K562 (cell line): ENCODE results near the gene CDC45. TPM values are rescaled to one million over a fixed set of nuclear protein-coding genes. Genes with fewer than 3 reads are reported as not detected.

Source experiments
- ATAC-seq: fragments of 200-7000 bp; cut with Tn5 transposase; 3 replicates; pipeline ENCODE4 v1.9.1; 2020; ENCODE audit warnings: moderate library complexity
- BruUV-seq: library from RNA; stranded (reverse); fragments of 400-500 nt; replicated peaks from 2 replicates; lab custom pipeline; 2021; lab: Mats Ljungman, UMichigan
- CTCF ChIA-PET: fragments of 300-600 bp; formaldehyde crosslinking; extraction: SDS; loops from one replicate; lab custom pipeline; 2021; ENCODE audit warnings: low intra/inter-chr PET ratio; lab: Yijun Ruan, JAX
- POLR2A ChIA-PET: fragments of 300-600, 350-650 bp; sonication (Branson Sonifier 250); formaldehyde crosslinking; extraction: SDS; loops from one replicate; lab custom pipeline; 2021; ENCODE audit warnings: antibody characterized with exemption, inconsistent platforms; lab: Yijun Ruan, JAX
- DNase-seq, 4 experiments: peaks; one replicate each; pipeline versions ENCODE4 v3.0.0 to v3.0.0-alpha.2; 2011 to 2018; ENCODE audit warnings: low spot score in 3 of 4, mixed read lengths in 3 of 4; ENCODE audit errors: extremely low read depth in 1 of 4
- FAIRE-seq: peaks from 2 replicates; lab custom pipeline; 2011; peaks lifted over from hg19 to GRCh38; lab: Jason Lieb, UNC
- H2AFZ ChIP-seq: 2 replicates; pipeline ENCODE4 v1.6.0; 2011; ENCODE audit warnings: low read depth, low read length, control low read depth, inconsistent platforms
- H3K27ac ChIP-seq: fragments of 200-600 bp; 3 replicates; pipeline ENCODE4 v1.8.0; 2011; ENCODE audit warnings: low read depth, mild to moderate bottlenecking, control low read depth, inconsistent platforms, low read length, moderate library complexity, mixed read lengths; ENCODE audit errors: extremely low read depth
- H3K27me3 ChIP-seq, 2 experiments: fragments of 300-600 bp in 1 of 2; 2 replicates in 1 of 2; 3 replicates in 1 of 2; pipeline versions ENCODE4 v1.6.0 to v1.8.0; 2011; ENCODE audit warnings: inconsistent platforms in 2 of 2, low read length in 2 of 2, mild to moderate bottlenecking in 1 of 2, mixed read lengths in 1 of 2, moderate library complexity in 1 of 2; ENCODE audit not compliant: control insufficient read depth in 2 of 2, insufficient read depth in 2 of 2
- H3K36me3 ChIP-seq: fragments of 300-600 bp; 3 replicates; pipeline ENCODE4 v1.8.0; 2011; ENCODE audit warnings: mild to moderate bottlenecking, low read length, inconsistent platforms; ENCODE audit not compliant: control insufficient read depth, insufficient read depth
- H3K4me1 ChIP-seq, 2 experiments: fragments of 200-600 bp in 1 of 2; replicated peaks in 1 of 2; 2 replicates in 1 of 2; 3 replicates in 1 of 2; pipeline versions ENCODE4 v1.5.1 to v1.8.0; 2011; ENCODE audit warnings: inconsistent platforms in 2 of 2, low read length in 2 of 2, mild to moderate bottlenecking in 1 of 2, mixed read lengths in 1 of 2, moderate library complexity in 1 of 2; ENCODE audit not compliant: control insufficient read depth in 2 of 2, insufficient read depth in 2 of 2
- H3K4me2 ChIP-seq: 2 replicates; pipeline ENCODE4 v1.6.1; 2011; ENCODE audit warnings: low read length, control low read depth, inconsistent platforms, mixed read lengths; ENCODE audit not compliant: insufficient read depth
- H3K4me3 ChIP-seq: fragments of 200-600 bp; sonication (generic), shearing (Covaris generic); 2 replicates; pipeline ENCODE4 v1.5.1; 2016; ENCODE audit warnings: control low read depth, inconsistent platforms
- H3K79me2 ChIP-seq: fragments of 200-600 bp; 3 replicates; pipeline ENCODE4 v1.8.0; 2011; ENCODE audit warnings: low read length, inconsistent platforms; ENCODE audit not compliant: control insufficient read depth, insufficient read depth
- H3K9ac ChIP-seq, 2 experiments: 2 replicates each; pipeline versions ENCODE4 v1.6.0 to v1.6.1; 2011; ENCODE audit warnings: low read depth in 2 of 2, low read length in 2 of 2, control low read depth in 1 of 2, inconsistent platforms in 1 of 2, mild to moderate bottlenecking in 1 of 2, mixed read lengths in 1 of 2; ENCODE audit not compliant: insufficient read depth in 1 of 2
- H3K9me1 ChIP-seq: one replicate; pipeline ENCODE4 v1.6.0; 2011; ENCODE audit warnings: inconsistent platforms, mild to moderate bottlenecking, low read length, moderate library complexity; ENCODE audit not compliant: control insufficient read depth, insufficient read depth
- H3K9me3 ChIP-seq: replicated peaks from 2 replicates; pipeline ENCODE4 v1.5.1; 2011; ENCODE audit warnings: low read depth, low read length, inconsistent platforms; ENCODE audit not compliant: control insufficient read depth, insufficient read depth
- H4K20me1 ChIP-seq: replicated peaks from 2 replicates; pipeline ENCODE4 v1.6.1; 2011; ENCODE audit warnings: low read length, inconsistent platforms, mixed read lengths; ENCODE audit not compliant: control insufficient read depth, insufficient read depth
- LEF1 ChIP-seq: fragments of 450-650 bp; IDR thresholded peaks from 2 replicates; pipeline ENCODE4 v1.6.1; 2016; ENCODE audit warnings: mild to moderate bottlenecking
- SRF ChIP-seq, 2 experiments: fragments of 250-450, 450-650 bp in 1 of 2; sonication (Bioruptor Pico) in 1 of 2; sonication (generic) in 1 of 2; formaldehyde crosslinking; IDR thresholded peaks; 2 replicates each; pipeline versions ENCODE4 v1.5.0 to v1.5.1; 2020 to 2022; ENCODE audit warnings: mild to moderate bottlenecking in 1 of 2, missing genetic modification reagents in 1 of 2
- TEAD4 ChIP-seq, 2 experiments: sonication (generic) in 1 of 2; formaldehyde crosslinking in 1 of 2; IDR thresholded peaks; 2 replicates each; pipeline versions ENCODE4 v1.6.1 to v1.8.0; 2012 to 2022; ENCODE audit warnings: borderline replicate concordance in 1 of 2, inconsistent platforms in 1 of 2, low read length in 1 of 2, mild to moderate bottlenecking in 1 of 2, missing genetic modification reagents in 1 of 2
- ZBTB17 ChIP-seq: fragments of 450-650 bp; formaldehyde crosslinking; IDR thresholded peaks from 2 replicates; pipeline ENCODE4 v1.4.0; 2020; ENCODE audit warnings: mild to moderate bottlenecking
- ZNF140 ChIP-seq: fragments of 250-450 bp; sonication (Bioruptor Pico); IDR thresholded peaks from 2 replicates; pipeline ENCODE4 v1.8.0; 2021; ENCODE audit warnings: moderate library complexity, mild to moderate bottlenecking, inconsistent platforms
- ZNF764 ChIP-seq: fragments of 250-450 bp; sonication (Bioruptor Pico); IDR thresholded peaks from 2 replicates; pipeline ENCODE4 v1.4.0; 2020; ENCODE audit warnings: low read depth, mild to moderate bottlenecking, moderate library complexity
- WGBS: fragments of 100-300 bp; shearing (Covaris generic); methylation state at CpG from one replicate; pipeline ENCODE4 v1.1.6; 2016; ENCODE audit warnings: low coverage, mixed read lengths; ENCODE audit not compliant: insufficient coverage; ENCODE audit errors: missing lambda C conversion rate; 5-methylcytosine and 5-hydroxymethylcytosine counted together
- in situ Hi-C: fragments of 300-500 bp; cut with MboI; formaldehyde crosslinking; loops from 4 replicates; pipeline ENCODE4 v1.15.0; 2018; ENCODE audit warnings: inconsistent platforms, mixed read lengths
- intact Hi-C: fragments of 100-400 bp; cut with micrococcal nuclease; formaldehyde crosslinking; loops from 2 replicates; pipeline ENCODE4 v1.14.2; 2022
- polyA plus RNA-seq, 8 experiments: library from polyadenylated mRNA; depleted of rRNA in 4 of 8; stranded (reverse) in 5 of 8; unstranded in 3 of 8; fragments of >200 nt; fragmentation: Nextera tagmentation in 2 of 8; fragmentation: Illumina TruSeq in 1 of 8; extraction: Ambion mirVana in 2 of 8; extraction: Trizol in 1 of 8; gene quantifications; 2 replicates each; pipeline versions ENCODE4 v1.2.1 to v1.2.3, GENCODE V29; 2011 to 2014; ENCODE audit warnings: inconsistent platforms in 1 of 8, missing spikeins in 1 of 8
- total RNA-seq, 7 experiments: library from RNA; depleted of rRNA in 6 of 7; stranded (reverse); fragments of >200 nt in 6 of 7; fragmentation: Illumina TruSeq in 2 of 7; extraction: Trizol in 2 of 7; gene quantifications; 2 replicates each; pipeline versions ENCODE4 v1.2.1 to v1.2.3, GENCODE V29; 2011 to 2021; ENCODE audit warnings: low replicate concordance in 1 of 7
- TF ChIP-seq, protein P1 (sequence below), 2 experiments: fragments of 450-650 bp; formaldehyde crosslinking in 1 of 2; IDR thresholded peaks; 2 replicates each; pipeline versions ENCODE4 v1.4.0 to v1.6.1; 2014 to 2020; ENCODE audit warnings: mild to moderate bottlenecking in 2 of 2, borderline replicate concordance in 1 of 2, low read depth in 1 of 2
- TF ChIP-seq, protein P2 (sequence below): fragments of 450-650 bp; formaldehyde crosslinking; IDR thresholded peaks from 2 replicates; pipeline ENCODE4 v1.4.0; 2020; ENCODE audit warnings: mild to moderate bottlenecking, moderate library complexity

CDC45 gene
- total and polyA plus RNA-seq, 9 of the 15 experiments (the other 6 are each of a cell fraction or from before 2014, with no cell fraction given): 251 to 580 (median 410) TPM

DNA sequence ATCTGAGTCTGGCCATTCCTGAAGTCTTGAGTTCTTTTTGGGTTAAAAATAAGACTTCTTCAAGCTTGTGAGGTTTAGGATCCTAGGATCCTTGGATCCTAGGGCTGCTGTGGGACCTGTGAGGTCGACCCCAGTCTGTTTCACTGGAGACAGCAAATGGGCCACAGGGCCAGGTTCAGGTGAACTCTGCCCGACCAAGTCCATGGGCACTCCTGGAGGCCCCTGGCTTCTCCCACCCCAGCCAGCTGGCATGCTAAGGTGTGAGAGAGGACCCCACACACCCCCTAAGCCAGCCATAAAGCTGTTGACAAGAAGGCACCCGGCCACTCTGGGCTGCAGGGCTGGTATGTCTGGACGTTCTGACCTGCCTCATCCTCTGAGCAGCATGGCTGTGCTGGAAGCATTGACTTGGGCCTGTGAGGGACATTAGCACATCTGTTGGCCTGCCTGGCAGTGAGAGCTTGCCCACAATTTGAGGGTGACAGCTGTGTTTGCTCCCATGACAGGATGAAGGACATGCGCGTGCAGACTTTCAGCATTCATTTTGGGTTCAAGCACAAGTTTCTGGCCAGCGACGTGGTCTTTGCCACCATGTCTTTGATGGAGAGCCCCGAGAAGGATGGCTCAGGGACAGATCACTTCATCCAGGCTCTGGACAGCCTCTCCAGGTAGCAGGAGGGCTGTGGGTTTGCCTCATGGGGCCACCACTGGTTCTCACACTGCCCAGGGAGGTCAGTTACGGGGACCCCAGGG lies 28.5 kb downstream of the CDC45 start:
- POLR2A ChIA-PET: interaction anchor here (0.8 to 6.3 kb wide), 7 partner anchors 9 to 30 kb away, joined by 4 to 46 read pairs (median 6); no protein-coding TSS in a partner anchor
- in situ Hi-C loops (loop anchor here (10.0 kb wide), 1 partner anchor 837 kb away; no protein-coding TSS in a partner anchor), intact Hi-C loops (no loop called here)
- H3K4me1 ChIP-seq: peaks cover 0 to 5% of the 10 kb centered on the region in 2 experiments; a peak in 1 of 5 replicates
- CTCF ChIA-PET: no interaction called here
- H2AFZ ChIP-seq: no peak overlapping the region
- H3K27ac ChIP-seq: no peak overlapping the region
- no peak overlapping the region for H3K4me3 ChIP-seq
- no peaks in the 10 kb centered on the region for H3K9me3 ChIP-seq
- H3K79me2 ChIP-seq: no peaks in the 10 kb centered on the region
- 91% methylated on average over 10 of the region's 10 CpGs for WGBS
- FAIRE-seq (no peak), DNase-seq (no peak), ATAC-seq (peak; percentile 8)
- peaks cover 4% of the 10 kb centered on the region for H3K9me1 ChIP-seq
- H3K36me3 ChIP-seq: peaks cover 99% of the 10 kb centered on the region
- H3K9ac ChIP-seq: peak overlapping the region in 1 of 2 experiments; percentile 27; a peak in 2 of 4 replicates
- H3K27me3 ChIP-seq: no peaks in the 10 kb centered on the region
- peaks cover 10% of the 10 kb centered on the region; the same call in 1 of the 2 replicates for H4K20me1 ChIP-seq
- H3K4me2 ChIP-seq: no peak overlapping the region
- no TSS peak for BruUV-seq
- TF ChIP-seq ZNF140 (no peak), ZBTB17 (CRISPR knock-in tag) (0 out of 2 replicates have a peak, but pooled peaks have one; percentile 22), LEF1 (no peak), SRF (CRISPR knock-in tag; IDR thresholded peaks at IDR 0.05) (0 out of 4 replicates have a peak, but pooled peaks of 1 of the 2 experiments have one; percentile 13), ZNF764 (0 out of 2 replicates have a peak, but pooled peaks have one; percentile 4), TEAD4 (IDR thresholded peaks at IDR 0.05; ENCODE audit: low read length) (no peak), TEAD4 (CRISPR knock-in tag; IDR thresholded peaks at IDR 0.05; ENCODE audit: borderline replicate concordance) (peak; percentile 80; the same call in 1 of the 2 replicates)
- TF ChIP-seq, protein P1, sequence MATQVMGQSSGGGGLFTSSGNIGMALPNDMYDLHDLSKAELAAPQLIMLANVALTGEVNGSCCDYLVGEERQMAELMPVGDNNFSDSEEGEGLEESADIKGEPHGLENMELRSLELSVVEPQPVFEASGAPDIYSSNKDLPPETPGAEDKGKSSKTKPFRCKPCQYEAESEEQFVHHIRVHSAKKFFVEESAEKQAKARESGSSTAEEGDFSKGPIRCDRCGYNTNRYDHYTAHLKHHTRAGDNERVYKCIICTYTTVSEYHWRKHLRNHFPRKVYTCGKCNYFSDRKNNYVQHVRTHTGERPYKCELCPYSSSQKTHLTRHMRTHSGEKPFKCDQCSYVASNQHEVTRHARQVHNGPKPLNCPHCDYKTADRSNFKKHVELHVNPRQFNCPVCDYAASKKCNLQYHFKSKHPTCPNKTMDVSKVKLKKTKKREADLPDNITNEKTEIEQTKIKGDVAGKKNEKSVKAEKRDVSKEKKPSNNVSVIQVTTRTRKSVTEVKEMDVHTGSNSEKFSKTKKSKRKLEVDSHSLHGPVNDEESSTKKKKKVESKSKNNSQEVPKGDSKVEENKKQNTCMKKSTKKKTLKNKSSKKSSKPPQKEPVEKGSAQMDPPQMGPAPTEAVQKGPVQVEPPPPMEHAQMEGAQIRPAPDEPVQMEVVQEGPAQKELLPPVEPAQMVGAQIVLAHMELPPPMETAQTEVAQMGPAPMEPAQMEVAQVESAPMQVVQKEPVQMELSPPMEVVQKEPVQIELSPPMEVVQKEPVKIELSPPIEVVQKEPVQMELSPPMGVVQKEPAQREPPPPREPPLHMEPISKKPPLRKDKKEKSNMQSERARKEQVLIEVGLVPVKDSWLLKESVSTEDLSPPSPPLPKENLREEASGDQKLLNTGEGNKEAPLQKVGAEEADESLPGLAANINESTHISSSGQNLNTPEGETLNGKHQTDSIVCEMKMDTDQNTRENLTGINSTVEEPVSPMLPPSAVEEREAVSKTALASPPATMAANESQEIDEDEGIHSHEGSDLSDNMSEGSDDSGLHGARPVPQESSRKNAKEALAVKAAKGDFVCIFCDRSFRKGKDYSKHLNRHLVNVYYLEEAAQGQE (IDR thresholded peaks at IDR 0.05; ENCODE audit: borderline replicate concordance): no peak
- TF ChIP-seq, protein P1 (CRISPR knock-in tag; IDR thresholded peaks at IDR 0.05; ENCODE audit: low read depth): peak; percentile 59; the same call in 1 of the 2 replicates
- TF ChIP-seq, protein P2, sequence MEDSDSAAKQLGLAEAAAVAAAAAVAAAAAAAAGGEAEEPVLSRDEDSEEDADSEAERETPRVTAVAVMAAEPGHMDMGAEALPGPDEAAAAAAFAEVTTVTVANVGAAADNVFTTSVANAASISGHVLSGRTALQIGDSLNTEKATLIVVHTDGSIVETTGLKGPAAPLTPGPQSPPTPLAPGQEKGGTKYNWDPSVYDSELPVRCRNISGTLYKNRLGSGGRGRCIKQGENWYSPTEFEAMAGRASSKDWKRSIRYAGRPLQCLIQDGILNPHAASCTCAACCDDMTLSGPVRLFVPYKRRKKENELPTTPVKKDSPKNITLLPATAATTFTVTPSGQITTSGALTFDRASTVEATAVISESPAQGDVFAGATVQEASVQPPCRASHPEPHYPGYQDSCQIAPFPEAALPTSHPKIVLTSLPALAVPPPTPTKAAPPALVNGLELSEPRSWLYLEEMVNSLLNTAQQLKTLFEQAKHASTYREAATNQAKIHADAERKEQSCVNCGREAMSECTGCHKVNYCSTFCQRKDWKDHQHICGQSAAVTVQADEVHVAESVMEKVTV (CRISPR knock-in tag): no peak
